Nucleus accumbens (tissue), 56 donors: ENCODE measurements around the gene ZNF672.
"Not testable (repeated sequence)": the region's sequence is repeated elsewhere in the genome, so short reads cannot be mapped to it uniquely, and the experiment has no call there.

Experiments
- DNase-seq, 56 donors: peaks; one replicate each; lab custom pipeline; 2025; lab: John Stamatoyannopoulos, UW

The ZNF672 gene

GRCh38 chr1:248882427-248882826 is 44.4 kb downstream of the ZNF672 start:
- not testable (repeated sequence) for DNase-seq

- no peak for DNase-seq
Observed at GRCh38 chr1:248884632-248885295, 46.7 kb downstream of the ZNF672 start.

GRCh38 chr1:248885646-248886045 is 47.6 kb downstream of the ZNF672 start:
- no peak for DNase-seq

- peak in 2 of 56 donors; percentile 5 to 8 for DNase-seq
Observed at GRCh38 chr1:248886237-248886895, 48.3 kb downstream of the ZNF672 start.

GRCh38 chr1:248889914-248890243 is 51.9 kb downstream of the ZNF672 start:
- DNase-seq = not testable (repeated sequence)

- DNase-seq = no peak
Observed at GRCh38 chr1:248890549-248891498, 52.8 kb downstream of the ZNF672 start.

- no peak for DNase-seq
Observed at GRCh38 chr1:248891758-248892157, 53.7 kb downstream of the ZNF672 start.

- DNase-seq = no peak
Observed at GRCh38 chr1:248892590-248892989, 54.6 kb downstream of the ZNF672 start.

- DNase-seq = no peak
Observed at GRCh38 chr1:248894837-248895236, 56.8 kb downstream of the ZNF672 start.

- no peak for DNase-seq
Observed at GRCh38 chr1:248897412-248898337, 59.7 kb downstream of the ZNF672 start.
